Stimulated activated CD8-positive, alpha-beta memory T cell treated with anti-CD3 and anti-CD28 coated beads, Interleukin-15, amount 100 ng/mL, for 1 hour (primary cell): ENCODE measurements around the gene CRIP1.

ENCODE experiments used
- DNase-seq: peaks from one replicate; pipeline ENCODE4 v3.0.0-alpha.2; 2020; ENCODE audit warnings: low read depth

CRIP1 gene

GRCh38 chr14:105492971-105493871 is 6.5 kb downstream of the CRIP1 start:
- DNase-seq: no peak

GRCh38 chr14:105493921-105494605 is 7.4 kb downstream of the CRIP1 start:
- DNase-seq: no peak

GRCh38 chr14:105494606-105494929 is 7.9 kb downstream of the CRIP1 start:
- DNase-seq: no peak

GRCh38 chr14:105495101-105495989 is 8.7 kb downstream of the CRIP1 start:
- DNase-seq: no peak

GRCh38 chr14:105495990-105496830 is 9.5 kb downstream of the CRIP1 start:
- DNase-seq: no peak

GRCh38 chr14:105496831-105497591 is 10.3 kb downstream of the CRIP1 start:
- DNase-seq: no peak

- DNase-seq: no peak
These were observed 11.2 kb downstream of the CRIP1 start for GRCh38 chr14:105497671-105498429.

GRCh38 chr14:105498430-105499255 is 12.0 kb downstream of the CRIP1 start:
- DNase-seq: no peak

- DNase-seq: no peak
These were observed 12.8 kb downstream of the CRIP1 start for GRCh38 chr14:105499256-105500035.

- no peak for DNase-seq
These were observed 13.5 kb downstream of the CRIP1 start for GRCh38 chr14:105500036-105500725.

- DNase-seq: no peak
These were observed 14.0 kb downstream of the CRIP1 start for GRCh38 chr14:105500726-105501101.

GRCh38 chr14:105501504-105502291 is 15.0 kb downstream of the CRIP1 start:
- no peak for DNase-seq

GRCh38 chr14:105502446-105503295 is 16.0 kb downstream of the CRIP1 start:
- no peak for DNase-seq

- no peak for DNase-seq
These were observed 16.6 kb downstream of the CRIP1 start for GRCh38 chr14:105503296-105503640.

- no peak for DNase-seq
These were observed 17.4 kb downstream of the CRIP1 start for GRCh38 chr14:105503935-105504692.
